GM21576 (cell line): ENCODE measurements around the gene OTUD7B.

Source experiments
- ATAC-seq: cut with Tn5 transposase; IDR thresholded peaks from one replicate; pipeline ENCODE4 v1.9.1; 2021; ENCODE audit warnings: mild to moderate bottlenecking, moderate library complexity; ENCODE audit not compliant: unreplicated experiment

OTUD7B gene

GRCh38 chr1:150003801-150004200 is 6.7 kb downstream of the OTUD7B start:
- no peak for ATAC-seq

- no peak for ATAC-seq
These were observed 8.3 kb downstream of the OTUD7B start for GRCh38 chr1:150002217-150002616.

- ATAC-seq: no peak
These were observed 9.1 kb downstream of the OTUD7B start for GRCh38 chr1:150001415-150001814.

- peak; percentile 70 for ATAC-seq
These were observed 12.8 kb downstream of the OTUD7B start for GRCh38 chr1:149997585-149998262.

- ATAC-seq: no peak
These were observed 14.6 kb downstream of the OTUD7B start for GRCh38 chr1:149995927-149996326.

GRCh38 chr1:149993764-149994163 is 16.8 kb downstream of the OTUD7B start:
- ATAC-seq: no peak

- ATAC-seq: no peak
These were observed 17.3 kb downstream of the OTUD7B start for GRCh38 chr1:149993181-149993580.

GRCh38 chr1:149987297-149987595 is 23.3 kb downstream of the OTUD7B start:
- no peak for ATAC-seq

- ATAC-seq: no peak
These were observed 23.8 kb downstream of the OTUD7B start for GRCh38 chr1:149986486-149987296.

- no peak for ATAC-seq
These were observed 30.5 kb downstream of the OTUD7B start for GRCh38 chr1:149979972-149980540.

GRCh38 chr1:149979245-149979971 is 31.1 kb downstream of the OTUD7B start:
- ATAC-seq: no peak

GRCh38 chr1:149978547-149979023 is 31.9 kb downstream of the OTUD7B start:
- ATAC-seq: no peak

GRCh38 chr1:149977345-149977744 is 33.2 kb downstream of the OTUD7B start:
- no peak for ATAC-seq

- ATAC-seq: no peak
These were observed 38.0 kb downstream of the OTUD7B start for GRCh38 chr1:149972547-149972946.

- no peak for ATAC-seq
These were observed 42.9 kb downstream of the OTUD7B start for GRCh38 chr1:149967646-149968045.

- ATAC-seq: no peak
These were observed 43.5 kb downstream of the OTUD7B start for GRCh38 chr1:149967041-149967440.

GRCh38 chr1:149966405-149966804 is 44.1 kb downstream of the OTUD7B start:
- ATAC-seq: no peak

GRCh38 chr1:149965440-149965839 is 45.1 kb downstream of the OTUD7B start:
- ATAC-seq: no peak

GRCh38 chr1:149963358-149963757 is 47.2 kb downstream of the OTUD7B start:
- no peak for ATAC-seq

GRCh38 chr1:149962736-149963135 is 47.8 kb downstream of the OTUD7B start:
- ATAC-seq: no peak

- no peak for ATAC-seq
These were observed 48.4 kb downstream of the OTUD7B start for GRCh38 chr1:149962039-149962647.
